Muscle layer of colon (tissue), 2 donors: ENCODE data around the gene PRDM4.
"Not testable (repeated sequence)": the region's sequence is repeated elsewhere in the genome, so short reads cannot be mapped to it uniquely, and the experiment has no call there.

Experiments
- H3K27ac ChIP-seq: one replicate; pipeline ENCODE4 v1.7.0; 2013; ENCODE audit warnings: low read depth, mild to moderate bottlenecking, low read length, moderate library complexity
- H3K27me3 ChIP-seq, 2 donors: one replicate each; pipeline ENCODE4 v1.7.0; 2013; ENCODE audit warnings: low read length in 2 of 2, mild to moderate bottlenecking in 2 of 2; ENCODE audit not compliant: insufficient read depth in 2 of 2, control insufficient read depth in 1 of 2
- H3K36me3 ChIP-seq: one replicate; pipeline ENCODE4 v1.7.0; 2013; ENCODE audit warnings: mild to moderate bottlenecking, low read length; ENCODE audit not compliant: insufficient read depth
- H3K4me1 ChIP-seq: one replicate; pipeline ENCODE4 v1.7.0; 2013; ENCODE audit warnings: mild to moderate bottlenecking, low read length; ENCODE audit not compliant: insufficient read depth
- H3K4me3 ChIP-seq, 2 donors: one replicate each; pipeline ENCODE4 v1.7.0; 2013; ENCODE audit warnings: low read length in 2 of 2, low read depth in 1 of 2, mild to moderate bottlenecking in 1 of 2, moderate library complexity in 1 of 2
- H3K9ac ChIP-seq: one replicate; pipeline ENCODE4 v1.7.0; 2013; ENCODE audit warnings: low read length
- H3K9me3 ChIP-seq: one replicate; pipeline ENCODE4 v1.7.0; 2013; ENCODE audit warnings: mild to moderate bottlenecking, low read length
- donor health status: abdominal sarcoma.
- donor health status: Adenocarcinoma of cecum.

PRDM4 gene

DNA sequence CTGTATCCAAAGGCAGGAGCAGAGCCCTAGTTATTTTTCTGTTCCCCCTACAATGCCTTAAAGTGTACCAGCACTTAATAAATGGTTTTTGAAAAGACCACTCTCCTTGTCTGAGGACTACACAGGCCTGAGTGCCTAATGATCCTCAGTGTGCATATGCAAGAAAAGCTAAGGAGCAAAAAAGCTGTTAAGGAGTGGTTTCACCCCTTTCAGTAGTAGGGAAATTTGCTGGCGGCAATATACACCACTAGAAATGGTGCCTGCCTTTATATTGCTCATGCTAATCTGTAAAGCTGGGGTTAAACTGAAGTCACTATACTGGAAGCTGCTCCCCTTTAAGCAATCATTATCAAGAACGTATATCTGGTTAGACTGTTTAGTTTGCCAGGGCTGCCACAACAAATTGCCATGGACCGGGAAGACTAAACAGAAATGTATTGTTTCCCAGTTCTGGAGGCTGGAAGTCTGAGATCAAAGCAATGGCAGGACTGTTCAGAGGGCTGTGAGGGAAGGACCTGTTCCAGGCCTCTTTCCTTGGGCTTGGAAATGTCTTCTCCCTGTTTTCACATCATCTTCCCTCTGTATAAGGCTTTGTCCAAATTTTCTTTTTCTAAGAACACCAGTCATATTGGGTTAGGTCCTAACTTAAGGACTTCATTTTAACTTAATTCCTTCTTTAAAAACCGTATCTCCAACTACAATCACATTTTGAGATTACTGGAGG is 30.2 kb downstream of the PRDM4 start:
- Histone ChIP-seq H3K4me3 (no peak overlapping the region), H3K27ac (no peak overlapping the region)

GRCh38 chr12:107727742-107728141 is 33.2 kb downstream of the PRDM4 start:
- not testable (repeated sequence) for H3K27ac ChIP-seq, H3K4me1 ChIP-seq, H3K36me3 ChIP-seq, H3K9ac ChIP-seq, H3K27me3 ChIP-seq, H3K4me3 ChIP-seq, H3K9me3 ChIP-seq

More for the DNA sequence above, 30.2 kb downstream of the PRDM4 start:
- H3K27me3 ChIP-seq: no peaks in the 10 kb centered on the region
- H3K36me3 ChIP-seq: peaks cover 25% of the 10 kb centered on the region
- H3K9ac ChIP-seq: no peak overlapping the region
- H3K4me1 ChIP-seq: no peaks in the 10 kb centered on the region
- H3K9me3 ChIP-seq: no peaks in the 10 kb centered on the region

DNA sequence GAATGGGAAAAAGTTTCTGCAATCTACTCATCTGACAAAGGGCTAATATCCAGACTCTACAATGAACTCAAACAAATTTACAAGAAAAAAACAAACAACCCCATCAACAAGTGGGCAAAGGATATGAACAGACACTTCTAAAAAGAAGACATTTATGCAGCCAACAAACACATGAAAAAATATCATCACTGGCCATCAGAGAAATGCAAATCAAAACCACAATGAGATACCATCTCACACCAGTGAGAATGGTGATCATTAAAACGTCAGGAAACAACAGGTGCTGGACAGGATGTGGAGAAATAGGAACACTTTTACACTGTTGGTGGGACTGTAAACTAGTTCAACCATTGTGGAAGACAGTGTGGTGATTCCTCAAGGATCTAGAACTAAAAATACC is 33.6 kb downstream of the PRDM4 start:
- not testable (repeated sequence) for H3K9ac ChIP-seq, H3K27ac ChIP-seq, H3K27me3 ChIP-seq, H3K4me1 ChIP-seq, H3K36me3 ChIP-seq, H3K9me3 ChIP-seq, H3K4me3 ChIP-seq

DNA sequence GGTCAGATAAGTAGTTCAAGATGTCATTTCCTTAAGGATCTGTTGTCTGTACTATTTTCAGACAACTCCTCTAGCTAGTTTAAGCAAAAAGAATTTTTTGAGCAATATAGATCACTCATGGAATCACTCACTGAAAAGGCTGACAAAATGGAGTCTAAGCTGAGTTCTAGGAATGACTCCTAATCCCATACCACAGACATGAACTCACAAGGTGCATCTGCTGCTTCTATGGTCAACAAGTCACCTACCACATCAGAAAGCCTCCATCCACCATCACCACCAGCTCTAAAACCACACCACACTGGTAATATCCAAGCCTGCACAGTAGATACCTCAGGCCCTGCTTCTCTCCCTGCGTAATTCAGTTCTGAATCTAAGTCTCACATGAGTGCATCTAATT is 42.3 kb downstream of the PRDM4 start:
- Histone ChIP-seq H3K9ac (no peak overlapping the region), H3K36me3 (peaks cover 12% of the 10 kb centered on the region), H3K27me3 (no peaks in the 10 kb centered on the region), H3K9me3 (no peaks in the 10 kb centered on the region), H3K4me1 (no peaks in the 10 kb centered on the region), H3K4me3 (no peak overlapping the region), H3K27ac (no peak overlapping the region)

GRCh38 chr12:107715780-107716179 is 45.2 kb downstream of the PRDM4 start:
- H3K9me3 ChIP-seq: no peaks in the 10 kb centered on the region
- H3K27me3 ChIP-seq: no peaks in the 10 kb centered on the region
- H3K4me1 ChIP-seq: no peaks in the 10 kb centered on the region
- H3K36me3 ChIP-seq: peaks cover 37% of the 10 kb centered on the region
- H3K4me3 ChIP-seq: no peak overlapping the region
- H3K27ac ChIP-seq: no peak overlapping the region
- H3K9ac ChIP-seq: no peak overlapping the region

DNA sequence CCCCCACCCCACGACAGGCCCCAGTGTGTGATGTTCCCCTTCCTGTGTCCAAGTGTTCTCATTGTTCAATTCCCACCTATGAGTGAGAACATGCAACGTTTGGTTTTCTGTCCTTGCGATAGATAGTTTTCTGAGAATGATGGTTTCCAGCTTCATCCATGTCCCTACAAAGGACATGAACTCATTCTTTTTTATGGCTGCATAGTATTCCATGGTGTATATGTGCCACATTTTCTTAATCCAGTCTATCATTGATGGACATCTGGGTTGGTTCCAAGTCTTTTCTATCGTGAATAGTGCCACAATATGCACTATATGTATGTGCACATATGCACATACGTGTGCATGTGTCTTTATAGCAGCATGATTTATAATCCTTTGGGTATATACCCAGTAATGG is 55.4 kb downstream of the PRDM4 start:
- H3K9me3 ChIP-seq, H3K4me3 ChIP-seq, H3K9ac ChIP-seq, H3K27ac ChIP-seq, H3K27me3 ChIP-seq, H3K4me1 ChIP-seq: not testable (repeated sequence)
- peaks cover 57% of the 10 kb centered on the region for H3K36me3 ChIP-seq

DNA sequence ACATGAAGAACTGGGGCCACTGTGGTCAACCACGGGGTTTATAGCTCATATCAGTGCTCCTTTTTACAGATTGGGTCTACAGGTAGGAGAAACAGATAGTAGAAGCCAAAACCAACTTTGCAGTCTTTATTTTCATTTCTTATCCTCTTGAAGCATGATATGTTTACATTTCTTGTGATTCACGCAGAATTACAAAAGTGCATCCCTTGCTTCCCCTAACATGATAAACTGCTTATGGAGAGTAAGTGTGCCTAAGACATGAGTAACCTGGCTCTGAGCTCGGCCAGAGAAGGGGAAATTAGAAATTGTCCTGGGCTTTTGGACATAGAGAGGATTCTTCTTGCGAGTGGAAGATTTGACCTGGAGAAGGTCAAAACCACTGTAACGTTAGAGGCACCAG is 56.9 kb downstream of the PRDM4 start:
- H3K36me3 ChIP-seq: peaks cover 62% of the 10 kb centered on the region
- no peaks in the 10 kb centered on the region for H3K9me3 ChIP-seq
- no peak overlapping the region for H3K9ac ChIP-seq
- no peak overlapping the region for H3K27ac ChIP-seq
- H3K4me1 ChIP-seq: no peaks in the 10 kb centered on the region
- H3K27me3 ChIP-seq: no peaks in the 10 kb centered on the region
- H3K4me3 ChIP-seq: no peak overlapping the region

GRCh38 chr12:107702106-107702505 is 58.8 kb downstream of the PRDM4 start:
- Histone ChIP-seq H3K27ac (no peak overlapping the region), H3K4me3 (no peak overlapping the region), H3K9ac (no peak overlapping the region), H3K9me3 (no peaks in the 10 kb centered on the region), H3K36me3 (peaks cover 68% of the 10 kb centered on the region), H3K4me1 (no peaks in the 10 kb centered on the region), H3K27me3 (no peaks in the 10 kb centered on the region)

GRCh38 chr12:107695772-107696171 is 65.2 kb downstream of the PRDM4 start:
- H3K9me3 ChIP-seq, H3K27me3 ChIP-seq, H3K27ac ChIP-seq, H3K9ac ChIP-seq, H3K4me1 ChIP-seq, H3K4me3 ChIP-seq: not testable (repeated sequence)
- peaks cover 83% of the 10 kb centered on the region for H3K36me3 ChIP-seq

DNA sequence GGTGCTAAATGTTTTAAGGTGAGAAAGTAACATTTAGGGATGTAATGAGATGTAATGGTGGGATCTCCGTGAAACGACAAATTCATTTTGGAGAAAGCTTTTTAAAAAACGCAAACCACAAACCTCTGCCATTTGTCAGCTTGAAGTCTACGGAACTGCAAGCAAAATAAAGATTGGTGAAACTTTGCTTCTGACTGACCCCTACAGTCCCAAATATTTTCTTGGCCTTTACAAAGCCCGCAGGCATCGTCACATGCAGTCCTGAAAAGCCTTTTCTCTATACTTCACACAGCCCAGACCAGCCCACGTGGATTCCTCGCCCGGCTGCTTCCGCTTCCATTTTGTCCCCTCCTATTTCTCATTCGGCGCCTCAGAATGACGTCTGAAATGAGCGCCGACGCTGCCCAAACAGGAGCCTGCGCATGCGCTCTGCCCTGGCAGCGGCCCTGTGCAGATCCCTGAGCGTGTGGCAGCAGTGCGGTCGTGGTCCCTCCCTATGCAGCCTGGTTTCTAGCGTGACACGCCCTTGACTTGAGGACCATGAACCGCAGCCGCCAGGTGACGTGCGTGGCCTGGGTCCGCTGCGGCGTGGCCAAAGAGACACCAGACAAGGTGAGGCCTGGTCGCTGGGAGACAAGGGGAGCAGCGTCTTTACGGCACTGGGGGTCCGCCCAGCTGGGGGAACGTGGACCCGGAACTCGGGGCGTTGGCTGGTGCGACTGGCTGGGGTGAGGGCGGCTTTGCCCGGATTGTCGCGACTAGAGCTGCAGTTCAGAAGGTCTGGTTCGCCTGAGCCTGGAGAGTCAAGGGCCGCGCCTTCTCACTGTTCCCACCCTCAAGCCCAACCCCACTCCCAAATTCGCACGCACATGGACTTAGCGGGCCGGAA is 75.3 kb downstream of the PRDM4 start, which contains the start of gene PWP1:
Gene PWP1, plus strand, starts transcription at position 440 of the 889 bp plus-strand sequence. Its CDS starts 101 bp downstream, at position 541.
- Histone ChIP-seq H3K9ac (peak within 1 kb of the TSS; percentile 94), H3K4me1 (peaks cover 20% of the 10 kb centered on the region), H3K36me3 (peaks cover 24% of the 10 kb centered on the region), H3K27me3 (no peaks in the 10 kb centered on the region), H3K4me3 (peak within 1 kb of the TSS; percentile 83 to 88), H3K27ac (peak within 1 kb of the TSS; percentile 62), H3K9me3 (no peaks in the 10 kb centered on the region)

- Histone ChIP-seq H3K27me3 (no peaks in the 10 kb centered on the region), H3K27ac (peak overlapping the region; percentile 62), H3K4me1 (peaks cover 20% of the 10 kb centered on the region), H3K9me3 (no peaks in the 10 kb centered on the region), H3K36me3 (peaks cover 18% of the 10 kb centered on the region), H3K9ac (peak overlapping the region; percentile 94), H3K4me3 (peak overlapping the region; percentile 83 to 88)
Observed at GRCh38 chr12:107684990-107685359, 76.0 kb downstream of the PRDM4 start.
